B cell (primary cell): Measurements from ENCODE around the gene KRTAP9-8. TPM values are rescaled to one million over a fixed set of nuclear protein-coding genes. Genes with fewer than 3 reads are reported as not detected.

Experiments used
- ATAC-seq: fragments of 200-7000 bp; cut with Tn5 transposase; one replicate; pipeline ENCODE4 v1.10.0; 2021; ENCODE audit warnings: low read depth, mild to moderate bottlenecking, moderate number of reproducible peaks, moderate library complexity
- CTCF ChIA-PET: fragments of 350-600 bp; sonication (Branson Sonifier 250); formaldehyde crosslinking; loops from one replicate; lab custom pipeline; 2021; ENCODE audit warnings: antibody characterized with exemption, inconsistent platforms; lab: Charles Lee
- POLR2A ChIA-PET: fragments of 350-600 bp; sonication (Branson Sonifier 250); formaldehyde crosslinking; loops from one replicate; lab custom pipeline; 2021; ENCODE audit warnings: antibody characterized with exemption; lab: Charles Lee
- DNase-seq: peaks from one replicate; pipeline ENCODE4 v3.0.0; 2013
- H2AFZ ChIP-seq: 2 replicates; pipeline ENCODE4 v1.6.1; 2012; ENCODE audit warnings: mild to moderate bottlenecking, low read depth, low read length; ENCODE audit not compliant: insufficient read depth, poor library complexity, severe bottlenecking
- H3K27ac ChIP-seq, 2 donors: 1 replicate in 1 of 2; 2 replicates in 1 of 2; pipeline ENCODE4 v1.5.1; 2012 to 2013; ENCODE audit warnings: low read length in 2 of 2, mild to moderate bottlenecking in 2 of 2, moderate library complexity in 1 of 2
- H3K27me3 ChIP-seq, 4 experiments: fragments of 200-600 bp in 1 of 4; sonication (generic) in 1 of 4; replicated peaks in 1 of 4; 1 replicate in 2 of 4; 2 replicates in 2 of 4; pipeline versions ENCODE4 v1.6.1 to v1.7.0; 2013 to 2016; ENCODE audit warnings: low read length in 3 of 4, mild to moderate bottlenecking in 2 of 4, mixed read lengths in 1 of 4, moderate library complexity in 1 of 4; ENCODE audit not compliant: insufficient read depth in 4 of 4, control insufficient read depth in 3 of 4; ENCODE audit errors: control extremely low read depth in 1 of 4
- H3K36me3 ChIP-seq, 2 experiments: replicated peaks in 1 of 2; 1 replicate in 1 of 2; 2 replicates in 1 of 2; pipeline versions ENCODE4 v1.6.1 to v1.7.1; 2013; ENCODE audit warnings: low read length in 1 of 2; ENCODE audit not compliant: insufficient read depth in 2 of 2, control insufficient read depth in 1 of 2; ENCODE audit errors: control extremely low read depth in 1 of 2, extremely low read depth in 1 of 2
- H3K4me1 ChIP-seq, 2 donors: fragments of 200-600 bp in 1 of 2; sonication (generic) in 1 of 2; 1 replicate in 1 of 2; 2 replicates in 1 of 2; pipeline versions ENCODE4 v1.5.1 to v1.6.1; 2013 to 2017; ENCODE audit warnings: low read length in 2 of 2; ENCODE audit not compliant: control insufficient read depth in 2 of 2, insufficient read depth in 2 of 2
- H3K4me2 ChIP-seq: replicated peaks from 2 replicates; pipeline ENCODE3; 2012; ENCODE audit warnings: mild to moderate bottlenecking, low read depth, low read length; ENCODE audit not compliant: poor library complexity, severe bottlenecking
- H3K4me3 ChIP-seq, 5 experiments: fragments of 200-600 bp in 1 of 5; sonication (generic) in 1 of 5; 1 replicate in 3 of 5; 2 replicates in 2 of 5; pipeline versions ENCODE4 v1.5.1 to v1.7.0; 2011 to 2016; ENCODE audit warnings: low read length in 4 of 5, mild to moderate bottlenecking in 4 of 5, low read depth in 2 of 5, control low read depth in 1 of 5, moderate library complexity in 1 of 5; ENCODE audit not compliant: insufficient read depth in 1 of 5; ENCODE audit errors: control extremely low read depth in 1 of 5, extremely low read depth in 1 of 5
- H3K79me2 ChIP-seq: fragments of 200-600 bp; sonication (generic); one replicate; pipeline ENCODE4 v1.6.0; 2016; ENCODE audit warnings: low read length; ENCODE audit not compliant: control insufficient read depth, insufficient read depth
- H3K9ac ChIP-seq: fragments of 200-600 bp; sonication (generic); 2 replicates; pipeline ENCODE4 v1.6.1; 2017; ENCODE audit warnings: mild to moderate bottlenecking, low read length, moderate library complexity
- H3K9me3 ChIP-seq, 3 donors: one replicate each; pipeline versions ENCODE4 v1.6.1 to v1.7.1; 2013; ENCODE audit warnings: low read length in 2 of 3; ENCODE audit not compliant: control insufficient read depth in 2 of 3, insufficient read depth in 1 of 3; ENCODE audit errors: control extremely low read depth in 1 of 3
- H4K20me1 ChIP-seq: 2 replicates; pipeline ENCODE4 v1.6.0; 2012; ENCODE audit warnings: mild to moderate bottlenecking, low read length; ENCODE audit not compliant: insufficient read depth, control insufficient read depth, poor library complexity, severe bottlenecking
- H3K27ac Mint-ChIP-seq: one replicate; pipeline ENCODE4 v1.8.0; 2021; ENCODE audit warnings: mixed read lengths
- H3K27me3 Mint-ChIP-seq: one replicate; pipeline ENCODE4 v1.8.0; 2021; ENCODE audit warnings: mixed read lengths
- H3K4me1 Mint-ChIP-seq: one replicate; pipeline ENCODE4 v1.8.0; 2021; ENCODE audit warnings: mixed read lengths
- H3K4me3 Mint-ChIP-seq: one replicate; pipeline ENCODE4 v1.8.0; 2021; ENCODE audit warnings: mixed read lengths
- H3K9me3 Mint-ChIP-seq: one replicate; pipeline ENCODE4 v1.8.0; 2022; ENCODE audit warnings: mixed read lengths; ENCODE audit not compliant: insufficient read depth
- CTCF ChIP-seq: fragments of 200-600 bp; IDR thresholded peaks from one replicate; pipeline ENCODE4 v1.8.0; 2022; ENCODE audit warnings: antibody characterized with exemption, mild to moderate bottlenecking
- EZH2 ChIP-seq: IDR thresholded peaks from 2 replicates; pipeline ENCODE4 v1.6.1; 2012; ENCODE audit warnings: borderline replicate concordance, low read depth, mild to moderate bottlenecking, moderate library complexity, low read length; ENCODE audit not compliant: insufficient read depth, poor library complexity, severe bottlenecking
- WGBS: methylation state at CpG from one replicate; pipeline ENCODE4 v1.1.5; 2013; ENCODE audit warnings: missing lambda C conversion rate; ENCODE audit not compliant: insufficient coverage; 5-methylcytosine and 5-hydroxymethylcytosine counted together
- intact Hi-C: fragments of 100-400 bp; cut with micrococcal nuclease; formaldehyde crosslinking; loops from one replicate; pipeline ENCODE4 v1.10.0; 2022
- polyA plus RNA-seq: library from polyadenylated mRNA; depleted of rRNA; stranded (reverse); fragments of >200 nt; gene quantifications from 2 replicates; pipeline ENCODE4 v1.2.3, GENCODE V29; 2012
- total RNA-seq, 2 donors: library from RNA; stranded (reverse); fragments of 120-200 nt in 1 of 2; gene quantifications; 1 replicate in 1 of 2; 2 replicates in 1 of 2; pipeline versions ENCODE4 v1.2.3 to v1.2.4, GENCODE V29; 2013 to 2022

KRTAP9-8 gene
- total and polyA plus RNA-seq, 2 donors (not counting 1 experiment from before 2014, with no cell fraction given): not detected

GRCh38 chr17:41190328-41190727 is 47.5 kb upstream of the KRTAP9-8 start:
- Mint-ChIP-seq H3K27ac (no peak overlapping the region), H3K4me1 (no peaks in the 10 kb centered on the region), H3K27me3 (peaks cover 41% of the 10 kb centered on the region), H3K9me3 (no peaks in the 10 kb centered on the region), H3K4me3 (no peak overlapping the region)
- intact Hi-C loops: loop anchor here (10.0 kb wide), 1 partner anchor 226 kb away; the partner anchor contains the start of gene KRT39
- no peak for DNase-seq
- Histone ChIP-seq H2AFZ (no peak overlapping the region), H4K20me1 (no peaks in the 10 kb centered on the region), H3K9ac (no peak overlapping the region), H3K4me1 (no peaks in the 10 kb centered on the region), H3K27me3 (no peaks in the 10 kb centered on the region), H3K27ac (no peak overlapping the region), H3K4me3 (no peak overlapping the region), H3K4me2 (no peak overlapping the region), H3K9me3 (peaks cover 0 to 4% (median 0%) of the 10 kb centered on the region in 3 donors), H3K79me2 (no peaks in the 10 kb centered on the region), H3K36me3 (no peaks in the 10 kb centered on the region)
- WGBS: 100% methylated on average over 3 of the region's 3 CpGs
- no peak for ATAC-seq
- POLR2A ChIA-PET: no interaction called here
- TF ChIP-seq CTCF (no peak), EZH2 (no peak)
- CTCF ChIA-PET: no interaction called here

DNA sequence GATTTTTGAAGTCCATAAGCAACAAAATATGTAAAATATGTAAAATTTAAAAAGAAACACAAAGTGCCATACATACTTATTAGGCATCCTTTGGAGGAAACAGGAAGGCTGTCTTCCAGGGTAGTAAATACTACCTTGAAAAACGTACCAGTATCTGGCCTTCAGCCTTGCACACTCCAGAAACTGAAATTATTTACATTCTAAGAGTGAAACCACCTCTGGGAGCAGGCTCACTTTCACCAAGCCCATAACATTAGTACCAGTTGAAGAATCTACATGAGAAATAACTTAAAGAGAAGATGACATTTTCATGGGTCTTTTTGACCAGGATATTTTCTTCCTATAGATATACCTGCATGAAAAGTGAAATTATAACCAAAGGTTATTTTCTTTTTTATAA is 41.7 kb upstream of the KRTAP9-8 start:
- H3K27ac Mint-ChIP-seq: no peak overlapping the region
- H4K20me1 ChIP-seq: no peaks in the 10 kb centered on the region
- H2AFZ ChIP-seq: no peak overlapping the region
- WGBS: no CpG with 5 or more reads among the region's 1 CpG
- ATAC-seq (no peak), DNase-seq (no peak)
- no peak overlapping the region for H3K27ac ChIP-seq
- no peaks in the 10 kb centered on the region for H3K79me2 ChIP-seq
- no peak overlapping the region for H3K4me2 ChIP-seq
- no peaks in the 10 kb centered on the region for H3K9me3 ChIP-seq
- H3K27me3 ChIP-seq: no peaks in the 10 kb centered on the region
- intact Hi-C loops: loop anchor here (10.0 kb wide), 1 partner anchor 231 kb away; the partner anchor contains the start of gene KRT39
- peaks cover 21% of the 10 kb centered on the region for H3K27me3 Mint-ChIP-seq
- H3K9ac ChIP-seq: no peak overlapping the region
- no peaks in the 10 kb centered on the region for H3K4me1 ChIP-seq
- no peak overlapping the region for H3K4me3 Mint-ChIP-seq
- no peak overlapping the region for H3K4me3 ChIP-seq
- TF ChIP-seq EZH2 (no peak), CTCF (no peak)
- ChIA-PET POLR2A (no interaction called here), CTCF (interaction anchor here (0.7 kb wide), 1 partner anchor 50 kb away, joined by 5 read pairs; no protein-coding TSS in a partner anchor)
- peaks cover 5% of the 10 kb centered on the region for H3K9me3 Mint-ChIP-seq
- H3K4me1 Mint-ChIP-seq: no peaks in the 10 kb centered on the region
- H3K36me3 ChIP-seq: no peaks in the 10 kb centered on the region
